GM12878 (cell line): ENCODE measurements around the gene MAST4. TPM values are rescaled to one million over a fixed set of nuclear protein-coding genes. Genes with fewer than 3 reads are reported as not detected.

Experiments used
- ATAC-seq: fragments of 200-7000 bp; cut with Tn5 transposase; 3 replicates; pipeline ENCODE4 v1.9.1; 2020; ENCODE audit warnings: mild to moderate bottlenecking, moderate library complexity
- BruUV-seq: library from RNA; stranded (reverse); fragments of 400-500 nt; replicated peaks from 2 replicates; lab custom pipeline; 2021; lab: Mats Ljungman, UMichigan
- CTCF ChIA-PET: fragments of 300-600 bp; sonication (Branson Sonifier 250); formaldehyde crosslinking; extraction: SDS; loops from one replicate; lab custom pipeline; 2021; ENCODE audit warnings: inconsistent platforms; lab: Yijun Ruan, JAX
- POLR2A ChIA-PET: fragments of 350-600 bp; formaldehyde crosslinking; extraction: SDS; loops from one replicate; lab custom pipeline; 2021; ENCODE audit warnings: inconsistent platforms; lab: Charles Lee
- RAD21 ChIA-PET: fragments of 300-600 bp; sonication (Branson Sonifier 250); formaldehyde crosslinking; loops from one replicate; lab custom pipeline; 2023; ENCODE audit warnings: antibody characterized with exemption; ENCODE audit not compliant: unreplicated experiment; lab: Charles Lee
- SMC1A ChIA-PET: fragments of 300-600 bp; sonication (Branson Sonifier 250); formaldehyde crosslinking; loops from one replicate; lab custom pipeline; 2023; ENCODE audit not compliant: unreplicated experiment, uncharacterized antibody; lab: Charles Lee
- DNase-seq: peaks from one replicate; pipeline ENCODE4 v3.0.0-alpha.2; 2011; ENCODE audit warnings: low read depth, low spot score
- FAIRE-seq: peaks from 3 replicates; lab custom pipeline; 2011; peaks lifted over from hg19 to GRCh38; lab: Jason Lieb, UNC
- H2AFZ ChIP-seq: 2 replicates; pipeline ENCODE4 v1.6.0; 2011; ENCODE audit warnings: low read depth, low read length, control low read depth; ENCODE audit not compliant: control insufficient read depth
- H3K27ac ChIP-seq: 2 replicates; pipeline ENCODE4 v1.5.1; 2011; ENCODE audit warnings: control low read depth; ENCODE audit not compliant: control insufficient read depth, insufficient read depth
- H3K27me3 ChIP-seq, 2 experiments: replicated peaks in 1 of 2; 2 replicates each; pipeline versions ENCODE4 v1.6.0 to v1.6.1; 2011; ENCODE audit warnings: low read length in 1 of 2; ENCODE audit not compliant: control insufficient read depth in 2 of 2, insufficient read depth in 2 of 2
- H3K36me3 ChIP-seq, 2 experiments: 2 replicates each; pipeline ENCODE4 v1.5.1; 2011; ENCODE audit warnings: low read length in 1 of 2; ENCODE audit not compliant: control insufficient read depth in 2 of 2, insufficient read depth in 2 of 2
- H3K4me1 ChIP-seq: 2 replicates; pipeline ENCODE4 v1.6.1; 2011; ENCODE audit warnings: mild to moderate bottlenecking, low read length, moderate library complexity, mixed read lengths; ENCODE audit not compliant: control insufficient read depth, insufficient read depth
- H3K4me2 ChIP-seq: 2 replicates; pipeline ENCODE4 v1.6.0; 2011; ENCODE audit warnings: control low read depth; ENCODE audit not compliant: control insufficient read depth, insufficient read depth
- H3K4me3 ChIP-seq: fragments of 200-600 bp; sonication (generic); 2 replicates; pipeline ENCODE4 v1.5.1; 2016
- H3K79me2 ChIP-seq: 2 replicates; pipeline ENCODE4 v1.6.0; 2011; ENCODE audit warnings: low read length; ENCODE audit not compliant: control insufficient read depth, insufficient read depth
- H3K9ac ChIP-seq: 2 replicates; pipeline ENCODE4 v1.8.0; 2011; ENCODE audit warnings: low read length, control low read depth, mixed read lengths; ENCODE audit not compliant: control insufficient read depth, insufficient read depth
- H3K9me3 ChIP-seq: replicated peaks from 3 replicates; pipeline ENCODE4 v1.5.1; 2011; ENCODE audit warnings: mild to moderate bottlenecking, low read length; ENCODE audit not compliant: control insufficient read depth, insufficient read depth
- H4K20me1 ChIP-seq: 2 replicates; pipeline ENCODE4 v1.6.0; 2011; ENCODE audit not compliant: control insufficient read depth, insufficient read depth
- BCL3 ChIP-seq: IDR thresholded peaks from 2 replicates; pipeline ENCODE4 v1.6.1; 2011; ENCODE audit warnings: borderline replicate concordance, low read depth, mild to moderate bottlenecking, moderate library complexity, low read length; ENCODE audit not compliant: insufficient read depth, poor library complexity, severe bottlenecking
- NR2C1 ChIP-seq: fragments of 450-650 bp; IDR thresholded peaks from 2 replicates; pipeline ENCODE4 v1.6.1; 2017; ENCODE audit warnings: antibody characterized with exemption, mild to moderate bottlenecking, moderate library complexity
- PKNOX1 ChIP-seq: fragments of 450-650 bp; IDR thresholded peaks from 2 replicates; pipeline ENCODE4 v1.6.1; 2016; ENCODE audit warnings: mild to moderate bottlenecking
- SP1 ChIP-seq: IDR thresholded peaks from one replicate; pipeline ENCODE4 v1.6.1; 2011; ENCODE audit warnings: low read depth, low read length
- WGBS: methylation state at CpG from one replicate; pipeline ENCODE4 v1.1.6; 2016; ENCODE audit warnings: low lambda C conversion rate; ENCODE audit not compliant: insufficient replicate concordance, insufficient coverage; ENCODE audit errors: missing lambda C conversion rate; 5-methylcytosine and 5-hydroxymethylcytosine counted together
- in situ Hi-C: fragments of 300-500 bp; cut with MboI; formaldehyde crosslinking; loops from 9 replicates; pipeline ENCODE4 v1.14.3; 2018; ENCODE audit warnings: mixed read lengths
- intact Hi-C: fragments of 100-400 bp; cut with micrococcal nuclease; formaldehyde crosslinking; loops from one replicate; pipeline ENCODE4 v1.14.2; 2022; ENCODE audit not compliant: unreplicated experiment
- polyA plus RNA-seq, 11 experiments: library from polyadenylated mRNA; depleted of rRNA in 4 of 11; unstranded in 6 of 11; stranded (reverse) in 5 of 11; fragments of >200 nt; fragmentation: Nextera tagmentation in 4 of 11; fragmentation: Illumina TruSeq in 1 of 11; extraction: Ambion mirVana in 4 of 11; extraction: Trizol in 1 of 11; gene quantifications; 1 replicate in 1 of 11; 2 replicates in 10 of 11; pipeline versions ENCODE4 v1.2.1 to v1.2.3, GENCODE V29; 2011 to 2016; ENCODE audit warnings: inconsistent platforms in 2 of 11, missing spikeins in 2 of 11, low read depth in 1 of 11
- total RNA-seq, 4 experiments: library from RNA; depleted of rRNA in 3 of 4; stranded (reverse); fragments of >200 nt in 3 of 4; fragmentation: Illumina TruSeq in 1 of 4; extraction: Trizol in 1 of 4; gene quantifications; 2 replicates each; pipeline versions ENCODE4 v1.2.1 to v1.2.3, GENCODE V29; 2013 to 2021

Gene MAST4
- total and polyA plus RNA-seq, 10 of the 15 experiments (the other 5 are each of a cell fraction or from before 2014, with no cell fraction given), result 0.02 to 1.6 (median 0.29) TPM; not detected in 1

DNA sequence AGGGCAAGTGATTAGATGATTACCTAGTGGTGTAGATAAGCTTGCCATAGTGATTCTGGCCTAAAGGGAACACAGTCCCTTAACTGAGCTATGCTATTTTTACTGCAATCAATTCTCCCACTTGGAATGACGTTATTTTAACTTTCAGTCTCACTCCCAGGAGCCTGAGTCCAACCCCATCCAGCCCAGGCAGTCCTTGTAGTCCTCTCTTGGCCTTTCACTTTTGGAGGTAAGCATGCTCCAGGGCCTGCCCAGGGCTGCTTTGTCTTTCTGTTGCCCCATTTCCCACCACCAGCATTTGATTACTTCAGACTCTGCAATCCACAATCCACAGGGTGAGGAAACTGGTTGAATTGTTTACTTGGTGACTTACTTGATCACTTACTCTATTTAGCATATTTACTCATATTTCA lies 367.4 kb downstream of the MAST4 start:
- ChIA-PET SMC1A (no interaction called here), POLR2A (no interaction called here), CTCF (no interaction called here), RAD21 (no interaction called here)
- FAIRE-seq (no peak), ATAC-seq (no peak), DNase-seq (no peak)
- no peak overlapping the region for H3K27ac ChIP-seq
- in situ Hi-C loops, result no loop called here
- WGBS, result 0% methylated on average over 1 of the region's 1 CpG
- no peaks in the 10 kb centered on the region for H3K36me3 ChIP-seq
- H3K4me1 ChIP-seq, result no peaks in the 10 kb centered on the region
- no peak for TF ChIP-seq SP1
- no peak for TF ChIP-seq BCL3
- TF ChIP-seq PKNOX1, result no peak
- no peak overlapping the region for H3K4me2 ChIP-seq
- no peaks in the 10 kb centered on the region for H3K9me3 ChIP-seq
- no peak overlapping the region for H3K9ac ChIP-seq
- no peaks in the 10 kb centered on the region for H3K27me3 ChIP-seq
- H3K79me2 ChIP-seq, result no peaks in the 10 kb centered on the region
- no peak overlapping the region for H3K4me3 ChIP-seq
- H4K20me1 ChIP-seq, result no peaks in the 10 kb centered on the region
- H2AFZ ChIP-seq, result no peak overlapping the region
- intact Hi-C loops, result no loop called here
- BruUV-seq, result no TSS peak

DNA sequence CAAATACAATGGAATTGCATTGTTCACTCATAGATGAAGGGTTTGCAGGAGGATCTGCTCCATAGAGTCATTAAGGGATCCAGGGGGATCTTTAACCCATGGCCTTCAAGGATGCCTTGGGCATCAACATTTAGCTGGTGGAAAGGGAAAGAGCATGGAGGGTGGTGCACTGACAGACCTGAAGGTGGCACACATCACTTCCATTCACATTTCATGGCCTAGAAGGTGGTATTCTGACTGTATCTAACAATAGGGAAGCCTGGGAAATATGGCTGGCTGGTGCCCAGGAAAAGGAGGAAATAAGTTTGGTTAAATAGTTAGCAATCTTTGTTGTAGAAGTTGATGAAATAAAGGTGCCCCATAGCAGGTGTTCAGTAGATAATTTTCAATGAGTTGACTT lies 370.2 kb downstream of the MAST4 start:
- Histone ChIP-seq H3K36me3 (no peaks in the 10 kb centered on the region), H3K4me1 (no peaks in the 10 kb centered on the region), H3K4me3 (no peak overlapping the region), H4K20me1 (no peaks in the 10 kb centered on the region), H3K27me3 (0 out of 4 replicates have a peak, but pooled peaks cover 0 to 3% of the 10 kb centered on the region in 2 experiments), H3K9me3 (no peaks in the 10 kb centered on the region), H3K79me2 (no peaks in the 10 kb centered on the region), H3K4me2 (no peak overlapping the region), H3K9ac (no peak overlapping the region), H3K27ac (no peak overlapping the region), H2AFZ (no peak overlapping the region)
- CTCF ChIA-PET, result no interaction called here
- no peak for TF ChIP-seq NR2C1
- RAD21 ChIA-PET, result no interaction called here
- SMC1A ChIA-PET, result no interaction called here
- intact Hi-C loops (no loop called here), in situ Hi-C loops (no loop called here)
- DNase-seq (no peak), FAIRE-seq (no peak), ATAC-seq (no peak)
- POLR2A ChIA-PET, result no interaction called here
- BruUV-seq, result no TSS peak
